ENCODE data around the gene RBM44.

DNA sequence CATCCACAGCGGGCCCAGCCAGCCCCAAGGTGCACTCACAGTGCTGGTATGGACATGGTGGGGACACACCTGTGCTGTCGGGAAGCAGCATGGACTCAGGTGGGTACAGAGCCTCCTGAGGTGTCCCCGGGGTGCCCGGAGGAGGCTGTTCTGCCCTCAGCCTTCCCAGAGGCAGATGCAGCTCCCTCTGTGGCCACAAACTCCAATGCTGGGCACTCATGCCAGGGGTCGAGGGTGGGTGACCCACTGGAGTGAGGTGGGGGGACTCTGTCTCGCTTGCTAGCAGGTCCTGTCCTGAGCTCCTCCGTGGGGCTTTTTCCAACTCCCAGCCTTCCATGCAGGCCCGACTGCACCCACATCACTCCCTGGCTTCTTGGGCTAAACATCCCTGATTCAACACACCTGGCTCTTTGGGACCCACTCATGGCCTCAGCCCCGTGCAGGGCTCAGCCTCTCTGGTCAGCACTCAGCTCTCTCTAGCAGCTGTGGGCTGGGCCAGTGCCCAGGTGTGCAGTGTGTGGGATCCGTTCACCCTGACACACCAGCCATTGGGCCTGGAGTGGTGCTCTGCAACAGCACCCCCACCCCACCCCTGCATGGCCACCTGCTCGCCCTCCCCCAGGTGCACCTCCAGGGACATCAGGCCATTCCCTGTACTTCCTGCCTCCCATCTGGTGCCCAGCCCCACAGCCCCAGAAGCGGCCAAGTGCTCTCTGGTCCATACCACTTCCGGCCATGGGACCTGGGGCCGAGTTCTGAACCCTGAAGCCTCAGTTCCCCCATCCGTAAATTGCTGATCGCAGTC, 76.9 kb downstream of the RBM44 start:
- TF ChIP-seq POLR2A (IDR thresholded peaks at IDR 0.05), result no peak
- TF ChIP-seq CTCF (IDR thresholded peaks at IDR 0.05), result no peak
